SK-N-SH (cell line): Measurements from ENCODE around the gene CLIC5. TPM values are rescaled to one million over a fixed set of nuclear protein-coding genes. Genes with fewer than 3 reads are reported as not detected.

Experiments used
- CTCF ChIA-PET: fragments of 300-600, 350-600 bp; formaldehyde crosslinking; extraction: SDS; loops from one replicate; lab custom pipeline; 2021; lab: Yijun Ruan, JAX
- POLR2A ChIA-PET: fragments of 350-600 bp; sonication (Branson Sonifier 250); formaldehyde crosslinking; extraction: SDS; loops from one replicate; lab custom pipeline; 2020; ENCODE audit warnings: antibody characterized with exemption, inconsistent platforms; lab: Yijun Ruan, JAX
- DNase-seq: peaks from one replicate; pipeline ENCODE4 v3.0.0; 2012
- H2AFZ ChIP-seq: fragments of 200-600 bp; sonication (generic); 2 replicates; pipeline ENCODE4 v1.8.1; 2016; ENCODE audit warnings: antibody characterized with exemption, mild to moderate bottlenecking, low read depth
- H3F3A ChIP-seq: fragments of 200-600 bp; sonication (generic); replicated peaks from 2 replicates; pipeline ENCODE3; 2016; ENCODE audit warnings: antibody characterized with exemption, mild to moderate bottlenecking; ENCODE audit not compliant: insufficient read depth
- H3K27ac ChIP-seq, 2 experiments: fragments of 200-500 bp in 1 of 2; fragments of 200-600 bp in 1 of 2; sonication (Bioruptor generic) in 1 of 2; sonication (generic), shearing (Covaris generic) in 1 of 2; 2 replicates each; pipeline versions ENCODE4 v1.5.1 to v1.6.1; 2014 to 2016; ENCODE audit warnings: low read depth in 2 of 2, inconsistent platforms in 1 of 2, low read length in 1 of 2, mild to moderate bottlenecking in 1 of 2, mixed read lengths in 1 of 2
- H3K27me3 ChIP-seq: fragments of 200-600 bp; sonication (generic), shearing (Covaris generic); 2 replicates; pipeline ENCODE4 v1.6.1; 2016; ENCODE audit warnings: mixed run types; ENCODE audit not compliant: insufficient read depth
- H3K36me3 ChIP-seq, 2 experiments: fragments of 200-500 bp in 1 of 2; fragments of 200-600 bp in 1 of 2; sonication (Bioruptor generic) in 1 of 2; sonication (generic) in 1 of 2; replicated peaks in 1 of 2; 2 replicates each; pipeline versions ENCODE3 to v1.5.1; 2014 to 2016; ENCODE audit warnings: low read length in 1 of 2, mild to moderate bottlenecking in 1 of 2; ENCODE audit not compliant: insufficient read depth in 2 of 2, control insufficient read depth in 1 of 2
- H3K4me1 ChIP-seq, 2 experiments: fragments of 200-500 bp in 1 of 2; fragments of 200-600 bp in 1 of 2; sonication (Bioruptor generic) in 1 of 2; sonication (generic), shearing (Covaris generic) in 1 of 2; 2 replicates each; pipeline versions ENCODE4 v1.5.1 to v1.6.1; 2014 to 2016; ENCODE audit warnings: low read depth in 1 of 2, low read length in 1 of 2, mixed run types in 1 of 2; ENCODE audit not compliant: insufficient read depth in 2 of 2, control insufficient read depth in 1 of 2
- H3K4me2 ChIP-seq: fragments of 200-600 bp; sonication (generic), shearing (Covaris generic); 2 replicates; pipeline ENCODE4 v1.6.1; 2017; ENCODE audit warnings: mixed run types
- H3K4me3 ChIP-seq, 2 experiments: fragments of 200-500 bp in 1 of 2; fragments of 200-600 bp in 1 of 2; sonication (Bioruptor generic) in 1 of 2; sonication (generic), shearing (Covaris generic) in 1 of 2; 2 replicates each; pipeline versions ENCODE4 v1.5.1 to v1.8.1; 2014 to 2016; ENCODE audit warnings: low read depth in 2 of 2, inconsistent platforms in 1 of 2, low read length in 1 of 2, mild to moderate bottlenecking in 1 of 2, mixed read lengths in 1 of 2, moderate library complexity in 1 of 2
- H3K79me2 ChIP-seq: fragments of 200-600 bp; sonication (generic); 2 replicates; pipeline ENCODE4 v1.8.1; 2017; ENCODE audit warnings: mild to moderate bottlenecking; ENCODE audit not compliant: insufficient read depth
- H3K9ac ChIP-seq: fragments of 200-600 bp; sonication (generic); 2 replicates; pipeline ENCODE4 v1.6.1; 2017; ENCODE audit warnings: mixed run types
- H3K9me2 ChIP-seq: fragments of 200-600 bp; sonication (generic); 2 replicates; pipeline ENCODE4 v1.6.1; 2017; ENCODE audit warnings: mixed run types
- H3K9me3 ChIP-seq: fragments of 200-600 bp; sonication (generic); 2 replicates; pipeline ENCODE4 v1.6.1; 2017; ENCODE audit warnings: mixed run types, mild to moderate bottlenecking, moderate library complexity
- H4K20me1 ChIP-seq: fragments of 200-600 bp; sonication (generic); 2 replicates; pipeline ENCODE4 v1.6.1; 2017; ENCODE audit warnings: mild to moderate bottlenecking, mixed run types; ENCODE audit not compliant: insufficient read depth
- CTCF ChIP-seq: fragments of 200-600 bp; sonication (generic); IDR thresholded peaks from 2 replicates; pipeline ENCODE4 v1.6.1; 2017; ENCODE audit warnings: antibody characterized with exemption, mild to moderate bottlenecking, moderate library complexity
- GABPA ChIP-seq: IDR thresholded peaks from 2 replicates; pipeline ENCODE4 v1.4.0; 2012; ENCODE audit warnings: low read depth, mild to moderate bottlenecking
- GATA2 ChIP-seq: sonication (generic); formaldehyde crosslinking; IDR thresholded peaks from 2 replicates; pipeline ENCODE4 v1.5.0; 2020; ENCODE audit warnings: mild to moderate bottlenecking, missing genetic modification reagents
- JUND ChIP-seq: IDR thresholded peaks from 2 replicates; pipeline ENCODE4 v1.4.0; 2012
- NFIC ChIP-seq: IDR thresholded peaks from 2 replicates; pipeline ENCODE4 v1.4.0; 2012; ENCODE audit warnings: borderline replicate concordance
- SMC3 ChIP-seq: IDR thresholded peaks from 2 replicates; pipeline ENCODE4 v1.6.1; 2012; ENCODE audit warnings: low read depth, low read length, improper control_type of control experiment
- TCF12 ChIP-seq: IDR thresholded peaks from 2 replicates; pipeline ENCODE4 v1.4.0; 2012
- USF1 ChIP-seq: IDR thresholded peaks from 2 replicates; pipeline ENCODE4 v1.4.0; 2012; ENCODE audit warnings: low read depth, borderline replicate concordance
- WGBS: methylation state at CpG from one replicate; pipeline ENCODE4 v1.1.6; 2017; ENCODE audit warnings: low lambda C conversion rate; 5-methylcytosine and 5-hydroxymethylcytosine counted together
- polyA plus RNA-seq, 3 experiments: library from polyadenylated mRNA; depleted of rRNA; stranded (reverse); fragments of >200 nt; gene quantifications; 2 replicates each; pipeline ENCODE4 v1.2.3, GENCODE V29; 2012

The CLIC5 gene
- polyA plus RNA-seq, 1 of the 3 experiments (the other 2 are of a cell fraction) = 0.03 TPM

- CTCF ChIA-PET = no interaction called here
- Histone ChIP-seq H3K4me2 (no peak overlapping the region), H3K9me2 (no peaks in the 10 kb centered on the region), H3K27me3 (no peaks in the 10 kb centered on the region; the same call in 1 of the 2 replicates), H3K79me2 (no peaks in the 10 kb centered on the region), H4K20me1 (no peaks in the 10 kb centered on the region), H3K27ac (no peak overlapping the region), H3F3A (no peaks in the 10 kb centered on the region), H3K4me1 (no peaks in the 10 kb centered on the region), H3K9ac (no peak overlapping the region), H3K4me3 (no peak overlapping the region), H3K36me3 (no peaks in the 10 kb centered on the region)
- POLR2A ChIA-PET = no interaction called here
- DNase-seq = no peak
- TF ChIP-seq NFIC (no peak), USF1 (no peak), TCF12 (no peak), GABPA (no peak), JUND (no peak), CTCF (no peak), GATA2 (no peak)
- TF ChIP-seq, all 33 proteins: peak for 0
- H3K9me3 ChIP-seq = no peaks in the 10 kb centered on the region
- H2AFZ ChIP-seq = no peak overlapping the region
- 0% methylated on average over 1 of the region's 1 CpG for WGBS
Measured at GRCh38 chr6:46024124-46024769, 8.6 kb upstream of the CLIC5 start.

GRCh38 chr6:46023216-46023915 is 7.7 kb upstream of the CLIC5 start:
- no peak for DNase-seq

More at GRCh38 chr6:46023216-46023915, 7.7 kb upstream of the CLIC5 start:
- ChIA-PET CTCF (no interaction called here), POLR2A (no interaction called here)
- Histone ChIP-seq H3K4me2 (no peak overlapping the region), H3K79me2 (no peaks in the 10 kb centered on the region), H3K27me3 (no peaks in the 10 kb centered on the region), H3K9ac (no peak overlapping the region), H3K4me3 (no peak overlapping the region), H3K27ac (no peak overlapping the region), H4K20me1 (no peaks in the 10 kb centered on the region), H3K9me2 (no peaks in the 10 kb centered on the region), H3F3A (no peaks in the 10 kb centered on the region), H3K9me3 (no peaks in the 10 kb centered on the region), H3K36me3 (no peaks in the 10 kb centered on the region), H2AFZ (no peak overlapping the region), H3K4me1 (no peaks in the 10 kb centered on the region)
- no peak for TF ChIP-seq SMC3
- 2% methylated on average over 3 of the region's 3 CpGs for WGBS
